ENCODE measurements around the gene KDELR3.
A peak's percentile ranks its signal among the peaks of the same experiment; 100 is the strongest.

KDELR3 gene

DNA sequence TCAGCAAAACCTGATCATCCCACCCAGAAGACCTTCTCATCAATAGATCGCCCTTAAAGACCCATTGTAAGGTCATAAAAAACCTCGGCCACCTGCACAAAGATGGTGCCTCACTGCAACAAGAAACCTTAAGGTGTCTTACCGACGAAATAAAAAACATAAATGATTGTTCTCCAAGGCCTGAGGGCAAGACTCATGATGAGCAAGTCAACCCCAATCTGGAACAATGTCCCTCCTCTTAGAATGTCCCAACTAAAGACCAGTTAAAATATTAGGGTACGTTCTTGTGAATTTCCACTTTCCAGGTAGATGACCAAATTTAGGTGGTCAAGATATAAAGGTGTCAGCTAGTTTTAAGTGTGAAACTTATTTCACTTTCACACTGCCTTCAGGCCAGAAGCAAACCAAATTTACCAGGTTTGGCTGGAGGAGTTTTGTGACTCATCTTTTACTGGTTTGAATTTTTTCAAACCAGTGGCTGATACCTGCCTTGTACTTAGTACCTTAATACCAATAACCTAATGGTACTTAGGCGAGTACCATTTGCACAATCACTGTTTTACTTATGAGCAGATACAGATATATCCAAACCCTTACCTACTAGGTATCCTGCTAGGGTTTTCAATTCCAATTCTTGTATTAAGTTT lies 14.9 kb downstream of the KDELR3 start:
- DNase-seq (ENCODE audit: low read depth), result no peak

- DNase-seq (ENCODE audit: low read depth), result no peak
These were observed 16.3 kb downstream of the KDELR3 start for GRCh38 chr22:38484244-38484643.

DNA sequence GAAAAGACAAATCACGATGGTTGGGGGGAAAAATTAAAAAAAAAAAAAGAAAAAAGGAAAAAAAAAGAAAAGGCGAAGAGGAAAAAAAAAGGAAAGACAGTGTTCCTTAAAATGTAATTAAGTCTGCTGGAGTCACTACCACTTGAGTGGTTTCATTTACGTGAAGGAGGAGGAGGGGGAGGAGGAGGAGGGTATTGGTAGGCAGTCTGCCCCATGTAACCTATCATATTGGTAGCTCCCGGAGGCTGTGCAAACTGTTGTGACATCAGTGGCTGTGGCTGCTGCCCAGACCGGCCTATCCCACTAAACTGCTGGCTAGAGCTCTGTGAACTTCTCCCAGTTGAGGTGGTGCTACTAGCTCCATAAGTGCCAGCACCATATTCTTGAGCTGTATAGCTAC lies 17.9 kb downstream of the KDELR3 start:
- no peak for DNase-seq (ENCODE audit: low read depth)

GRCh38 chr22:38487946-38488345 lies 20.1 kb downstream of the KDELR3 start:
- no peak for DNase-seq (ENCODE audit: low read depth)

- no peak for DNase-seq (ENCODE audit: low read depth)
These were observed 21.2 kb downstream of the KDELR3 start for GRCh38 chr22:38489142-38489541.

DNA sequence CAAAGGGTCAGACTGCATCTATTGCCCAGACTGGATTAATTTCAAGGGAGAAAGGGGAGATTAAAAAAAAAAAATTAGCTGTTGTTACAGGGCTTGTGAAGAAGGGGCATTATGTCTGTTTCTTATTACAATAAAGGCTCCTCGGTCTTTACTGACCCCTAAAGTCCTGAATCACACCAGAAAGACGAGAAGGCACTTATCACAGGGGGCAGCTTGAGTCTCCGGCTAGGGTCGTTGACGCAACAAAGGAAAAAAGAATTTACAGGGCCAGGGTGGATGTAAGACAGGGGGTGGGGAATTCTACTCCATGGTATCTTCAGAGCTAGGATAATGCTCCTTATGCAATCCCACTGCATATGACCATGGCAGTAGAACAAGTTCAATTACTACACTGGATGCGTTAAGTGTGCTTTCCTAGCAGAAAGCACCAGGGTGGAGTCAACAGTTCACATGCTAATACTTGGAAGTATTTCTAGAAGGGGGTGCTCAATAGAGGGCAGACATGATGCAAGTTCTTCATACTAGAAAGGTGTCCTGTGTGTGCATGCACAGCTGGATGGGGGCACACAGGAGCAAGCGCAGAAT lies 21.8 kb downstream of the KDELR3 start:
- DNase-seq (ENCODE audit: low read depth), result no peak

- no peak for DNase-seq (ENCODE audit: low read depth)
These were observed 22.6 kb downstream of the KDELR3 start for GRCh38 chr22:38490475-38490874.

DNA sequence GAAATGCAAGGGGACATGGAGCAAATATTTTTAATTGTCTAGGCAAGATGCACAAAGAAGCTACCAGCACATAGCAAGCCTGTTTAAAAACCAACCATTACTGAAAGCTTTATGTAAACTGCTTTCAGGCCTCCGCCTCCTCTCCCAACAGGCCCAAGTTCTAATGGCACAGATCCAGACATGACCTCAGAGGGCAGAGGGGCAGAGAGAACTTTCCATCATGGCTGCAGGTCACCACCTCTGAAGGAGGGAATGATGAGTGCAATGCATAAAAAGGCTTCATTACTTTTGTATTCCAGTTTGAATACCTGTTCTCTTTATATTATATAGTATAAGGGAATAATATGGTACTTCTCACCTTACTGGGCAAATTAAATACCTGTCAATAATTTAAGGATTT lies 23.0 kb downstream of the KDELR3 start:
- no peak for DNase-seq (ENCODE audit: low read depth)

DNA sequence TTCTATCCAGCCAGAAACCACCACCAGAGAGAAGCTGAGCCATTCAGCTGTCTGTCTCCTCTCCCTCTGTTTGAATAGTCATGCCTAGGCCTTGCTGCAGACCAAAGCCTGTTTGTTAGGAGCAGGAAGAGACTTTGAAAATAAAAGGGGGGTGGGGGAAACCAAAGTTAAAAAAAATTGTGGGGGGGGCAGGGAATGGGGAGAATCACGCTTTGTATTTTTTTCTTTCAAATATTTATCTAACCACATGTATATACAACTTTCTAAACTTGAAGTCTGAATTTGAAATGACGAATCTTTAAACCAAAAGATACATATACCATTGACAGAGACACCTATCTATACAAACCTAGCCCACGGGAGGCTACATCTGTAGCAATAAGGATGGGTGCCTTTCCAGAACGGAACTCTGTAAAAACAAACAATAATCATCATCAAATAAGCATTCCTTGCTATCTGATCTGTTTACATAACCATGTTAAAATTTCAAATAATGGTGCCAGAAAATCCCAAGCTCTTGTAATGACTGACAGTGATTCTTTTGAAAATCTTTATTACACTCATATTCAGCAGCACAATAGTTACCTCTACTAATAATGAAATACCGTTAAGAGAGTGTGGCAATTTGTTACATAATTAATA lies 23.9 kb downstream of the KDELR3 start:
- no peak for DNase-seq (ENCODE audit: low read depth)

DNA sequence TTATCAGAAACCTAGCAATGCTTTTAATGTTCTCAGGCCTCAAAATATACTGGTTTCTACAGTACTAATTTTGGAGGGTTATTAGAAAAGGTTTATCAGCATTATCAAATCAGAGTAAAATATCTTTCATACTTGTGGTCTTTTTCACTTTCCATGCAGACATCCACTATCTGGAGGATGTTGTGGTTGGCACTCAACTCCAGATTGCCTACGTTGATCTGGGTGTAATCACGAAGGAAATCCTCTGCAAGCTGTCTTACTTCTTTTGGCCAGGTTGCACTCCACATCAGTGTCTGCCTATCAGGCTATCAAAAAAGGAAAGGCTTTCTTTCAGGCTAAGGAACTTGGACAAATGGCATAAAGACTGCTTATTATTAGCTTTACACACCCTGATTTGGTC lies 26.6 kb downstream of the KDELR3 start:
- DNase-seq (ENCODE audit: low read depth), result no peak

- no peak for DNase-seq (ENCODE audit: low read depth)
These were observed 27.0 kb downstream of the KDELR3 start for GRCh38 chr22:38494939-38495338.

- DNase-seq (ENCODE audit: low read depth), result no peak
These were observed 30.0 kb downstream of the KDELR3 start for GRCh38 chr22:38497869-38498268.

DNA sequence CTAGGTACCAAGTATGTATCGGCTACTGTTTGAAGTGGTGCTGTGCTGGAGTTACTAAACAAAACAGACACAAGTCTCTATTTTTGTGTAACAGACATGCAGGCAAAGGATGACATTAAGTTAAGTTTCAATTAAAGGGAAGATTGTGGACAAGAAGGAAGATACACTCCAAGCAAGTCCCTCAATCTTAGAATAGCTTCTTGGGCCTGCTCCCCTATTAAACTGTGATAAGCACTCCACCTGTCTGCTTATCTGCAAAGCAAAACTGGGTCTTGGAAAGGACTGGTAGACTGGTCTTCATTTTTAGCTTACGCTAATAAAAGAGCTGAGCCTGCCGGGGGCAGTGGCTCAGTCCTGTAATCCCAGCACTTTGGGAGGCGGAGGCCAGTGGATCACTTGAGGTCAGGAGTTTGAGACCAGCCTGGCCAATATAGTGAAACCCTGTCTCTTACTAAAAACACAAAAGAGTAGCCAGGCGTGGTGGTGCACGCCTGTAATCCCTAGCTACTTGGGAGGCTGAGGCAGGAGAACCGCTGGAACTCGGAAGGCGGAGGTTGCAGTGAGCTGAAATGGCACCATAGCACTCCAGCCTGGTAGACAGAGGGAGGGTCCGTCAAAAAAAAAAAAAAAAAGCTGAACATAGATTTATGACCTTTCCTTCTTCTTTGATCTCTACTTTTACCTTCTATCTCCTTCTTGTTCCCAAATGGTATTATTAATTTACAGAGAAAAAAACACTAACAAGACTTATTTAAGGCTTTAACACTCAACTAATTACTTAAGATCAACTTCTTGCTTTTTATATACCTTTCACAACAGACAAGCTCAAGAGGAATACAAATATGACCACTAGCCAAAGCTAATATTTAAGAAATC lies 34.1 kb downstream of the KDELR3 start:
- no peak for DNase-seq (ENCODE audit: low read depth)

GRCh38 chr22:38503021-38503420 lies 35.1 kb downstream of the KDELR3 start:
- DNase-seq (ENCODE audit: low read depth), result no peak

DNA sequence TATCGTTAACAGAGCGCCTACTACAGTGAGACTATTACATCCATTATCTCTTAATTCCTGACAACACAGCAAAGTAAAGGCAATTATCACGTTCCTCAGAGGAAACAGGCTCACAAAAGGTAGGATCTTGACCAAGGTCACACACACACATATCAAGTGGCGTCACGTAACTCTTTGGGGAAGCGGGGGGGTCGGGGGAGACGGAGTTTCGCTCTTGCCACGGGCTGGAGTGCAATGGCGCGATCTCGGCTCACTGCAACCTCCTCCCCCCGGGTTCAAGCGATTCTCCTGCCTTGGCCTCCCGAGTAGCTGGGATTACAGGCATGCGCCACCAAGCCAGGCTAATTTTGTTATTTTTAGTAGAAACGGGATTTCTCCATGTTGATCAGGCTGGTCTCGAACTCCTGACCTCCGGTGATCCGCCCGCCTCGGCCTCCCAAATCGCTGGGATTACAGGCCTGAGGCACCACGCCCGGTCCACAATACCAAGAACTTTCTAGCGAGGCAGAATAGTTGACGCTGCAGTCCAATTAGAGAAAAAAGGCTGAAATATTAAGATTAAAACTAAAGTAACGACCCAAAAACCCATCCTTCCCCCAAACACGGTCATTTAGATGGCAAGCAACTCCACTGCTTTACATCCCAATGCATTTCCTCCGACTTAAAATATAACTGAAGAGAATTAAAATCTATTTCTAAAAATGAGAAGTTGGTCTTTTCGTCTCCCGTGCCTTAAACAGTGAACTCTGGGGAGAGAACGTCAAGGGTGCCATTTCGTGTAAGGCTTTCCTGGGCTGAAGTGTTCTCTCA lies 37.0 kb downstream of the KDELR3 start:
- DNase-seq (ENCODE audit: low read depth), result no peak

DNA sequence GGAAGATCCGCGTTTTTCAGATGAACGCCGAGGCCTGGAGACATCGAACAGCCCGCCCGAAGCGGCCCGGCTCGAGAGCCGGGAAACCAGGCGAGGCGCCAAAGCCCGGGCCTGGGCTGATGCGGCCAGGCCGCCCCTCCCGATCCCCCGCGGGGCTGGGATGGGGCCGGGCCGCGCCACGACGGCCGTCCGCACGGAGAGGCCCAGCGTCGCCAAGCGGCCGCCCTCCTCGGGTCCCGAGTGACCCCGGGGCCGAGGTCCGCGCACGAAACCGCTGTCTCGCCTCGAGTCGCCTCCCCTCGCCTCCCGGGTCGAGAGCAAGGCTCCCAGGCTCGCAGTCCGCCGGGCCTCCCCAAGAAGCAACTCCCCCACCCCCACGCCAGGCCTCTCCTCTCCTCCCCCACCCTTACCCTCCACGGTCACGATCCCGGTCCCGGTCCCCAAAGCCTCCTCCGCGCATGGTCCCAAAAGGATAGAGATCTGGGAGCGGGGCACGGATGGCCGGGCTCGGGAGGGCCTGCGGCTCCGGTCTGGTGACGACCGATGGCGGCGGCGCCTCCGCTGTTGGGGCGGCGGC lies 37.7 kb downstream of the KDELR3 start:
- no peak for DNase-seq (ENCODE audit: low read depth)

DNA sequence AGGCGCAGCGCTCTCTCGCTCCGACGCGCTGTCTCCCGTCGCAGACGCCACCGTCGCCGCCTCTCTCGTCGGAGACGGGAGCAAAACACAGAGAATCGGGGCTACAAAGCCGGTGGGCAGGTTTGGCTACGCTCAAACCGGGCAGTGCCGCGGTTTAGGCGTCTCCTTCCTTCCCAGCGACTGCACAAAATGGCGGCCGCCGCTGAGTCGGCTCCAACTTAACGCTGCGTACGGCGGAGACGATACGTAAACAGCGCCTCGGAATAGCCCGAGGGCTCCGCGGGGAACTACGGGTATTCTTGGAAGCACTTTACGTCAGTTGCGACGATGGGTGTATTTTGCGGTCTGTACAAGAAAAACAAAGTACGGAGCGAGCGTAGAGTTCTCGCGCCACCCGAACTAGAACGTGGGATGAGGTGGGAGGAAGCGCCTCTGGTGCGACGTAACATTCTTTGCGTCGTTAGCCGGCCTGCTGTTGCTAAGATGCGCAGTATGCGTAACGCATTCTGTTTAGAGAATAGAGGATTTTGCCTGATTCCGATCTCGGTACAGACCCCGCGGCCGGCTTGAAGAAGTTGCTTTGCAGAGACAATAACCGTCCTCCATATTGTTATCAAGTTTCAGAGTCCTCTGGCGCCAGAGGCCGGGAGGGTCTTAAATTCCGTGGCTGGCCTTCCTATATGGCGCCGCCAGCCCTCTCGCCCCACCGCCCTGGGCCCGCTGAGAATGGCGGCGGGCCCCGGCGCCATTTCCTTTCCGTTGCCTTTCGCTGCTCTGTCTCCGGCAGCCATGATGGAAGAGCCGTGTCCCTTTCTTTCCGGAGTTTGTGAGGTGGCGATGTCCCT lies 38.4 kb downstream of the KDELR3 start, which contains the start of gene DDX17:
DDX17 (minus strand) TSS at position 194 of the 845 bp plus-strand sequence.
- peak; percentile 86 for DNase-seq (ENCODE audit: low read depth)

GRCh38 chr22:38510416-38510970 lies 42.6 kb downstream of the KDELR3 start:
- no peak for DNase-seq (ENCODE audit: low read depth)

DNA sequence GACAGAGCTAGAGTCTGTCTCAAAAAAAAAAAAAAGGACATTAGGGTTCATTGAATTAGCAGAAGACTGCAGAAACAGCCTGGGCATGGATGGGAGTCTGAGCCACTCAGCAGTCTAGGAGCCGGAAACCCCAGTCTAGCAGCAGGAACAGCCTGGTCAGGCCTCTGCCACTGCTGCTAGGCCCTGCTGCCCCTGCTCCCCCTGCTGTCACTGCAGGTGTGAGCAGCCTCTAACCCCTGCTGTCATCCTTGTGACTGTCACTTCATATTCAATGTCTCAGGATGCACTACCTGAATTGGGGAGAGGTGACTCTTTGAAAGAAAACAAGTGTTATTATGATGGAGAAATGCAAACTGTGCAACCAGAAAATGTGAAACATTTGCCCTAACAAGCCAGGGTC lies 45.2 kb downstream of the KDELR3 start:
- DNase-seq (ENCODE audit: low read depth), result no peak

- no peak for DNase-seq (ENCODE audit: low read depth)
These were observed 50.7 kb downstream of the KDELR3 start for GRCh38 chr22:38518620-38519019.

Measured in GM04503 (cell line).